ENCODE results near the gene SOD1. TPM values are rescaled to one million over a fixed set of nuclear protein-coding genes. Genes with fewer than 3 reads are reported as not detected.

The SOD1 gene
- total RNA-seq, 1 donor from 2014 or later, result 314 TPM

- TF ChIP-seq, protein P1, sequence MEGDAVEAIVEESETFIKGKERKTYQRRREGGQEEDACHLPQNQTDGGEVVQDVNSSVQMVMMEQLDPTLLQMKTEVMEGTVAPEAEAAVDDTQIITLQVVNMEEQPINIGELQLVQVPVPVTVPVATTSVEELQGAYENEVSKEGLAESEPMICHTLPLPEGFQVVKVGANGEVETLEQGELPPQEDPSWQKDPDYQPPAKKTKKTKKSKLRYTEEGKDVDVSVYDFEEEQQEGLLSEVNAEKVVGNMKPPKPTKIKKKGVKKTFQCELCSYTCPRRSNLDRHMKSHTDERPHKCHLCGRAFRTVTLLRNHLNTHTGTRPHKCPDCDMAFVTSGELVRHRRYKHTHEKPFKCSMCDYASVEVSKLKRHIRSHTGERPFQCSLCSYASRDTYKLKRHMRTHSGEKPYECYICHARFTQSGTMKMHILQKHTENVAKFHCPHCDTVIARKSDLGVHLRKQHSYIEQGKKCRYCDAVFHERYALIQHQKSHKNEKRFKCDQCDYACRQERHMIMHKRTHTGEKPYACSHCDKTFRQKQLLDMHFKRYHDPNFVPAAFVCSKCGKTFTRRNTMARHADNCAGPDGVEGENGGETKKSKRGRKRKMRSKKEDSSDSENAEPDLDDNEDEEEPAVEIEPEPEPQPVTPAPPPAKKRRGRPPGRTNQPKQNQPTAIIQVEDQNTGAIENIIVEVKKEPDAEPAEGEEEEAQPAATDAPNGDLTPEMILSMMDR (conservative IDR thresholded peaks at IDR 0.05; ENCODE audit: low read depth, low read length), result no peak
- H3K4me3 ChIP-seq (ENCODE audit: low read depth, low read length), result no peak overlapping the region
- no peak for DNase-seq (ENCODE audit: low read depth)
Observed at GRCh38 chr21:31716106-31716505, 56.6 kb downstream of the SOD1 start.

Other genes with a start within 250 kb of the SOD1 start
- 6.5 and 7.6 TPM in 2 replicates for gene SCAF4, start 72.4 kb downstream of the SOD1 start, total RNA-seq
- gene HUNK, start 213.3 kb downstream of the SOD1 start, total RNA-seq, result 1.6 and 2.8 TPM in 2 replicates